ENCODE results near the gene WDR1. TPM values are rescaled to one million over a fixed set of nuclear protein-coding genes. Genes with fewer than 3 reads are reported as not detected.

The WDR1 gene
- total RNA-seq (100 to 1,000 TPM; 409 TPM), polyA plus RNA-seq (377 TPM)

- peaks cover 38% of the 10 kb centered on the region for H3K36me3 ChIP-seq (ENCODE audit: insufficient read depth, low read length)
- DNase-seq, result peak; percentile 88 to 95 (median 91)
- peak within 1 kb of the TSS; percentile 93 to 99 (median 96) for H3K4me3 Mint-ChIP-seq
- POLR2A ChIA-PET, result interaction anchor here (0.6 to 2.3 kb wide), 12 partner anchors 8 to 1355 kb away, joined by 3 to 21 read pairs (median 4); partner anchors contain the start of gene ZNF518B
- H3K36me3 Mint-ChIP-seq, result peaks cover 8 to 46% (median 10%) of the 10 kb centered on the region in 3 donors
- CTCF ChIA-PET, result interaction anchor here (0.7 to 2.5 kb wide), 12 partner anchors 9 to 345 kb away, joined by 3 to 7 read pairs (median 5); no protein-coding TSS in a partner anchor
- H3K27me3 Mint-ChIP-seq, result no peaks in the 10 kb centered on the region
- H3K4me1 ChIP-seq (ENCODE audit: insufficient read depth, low read length), result peaks cover 78% of the 10 kb centered on the region
- peak within 1 kb of the TSS; percentile 96 to 100 (median 98) for H3K27ac Mint-ChIP-seq
- peak within 1 kb of the TSS; percentile 81 for H3K4me3 ChIP-seq (ENCODE audit: low read length)
- no peaks in the 10 kb centered on the region for H3K9me3 Mint-ChIP-seq
- H3K27me3 ChIP-seq (ENCODE audit: insufficient read depth, low read length, poor library complexity, severe bottlenecking), result no peaks in the 10 kb centered on the region
- H3K9me3 ChIP-seq (ENCODE audit: low read length), result no peaks in the 10 kb centered on the region
- H3K27ac ChIP-seq (ENCODE audit: low read depth, low read length), result peak within 1 kb of the TSS; percentile 90
- H3K4me1 Mint-ChIP-seq, result peaks cover 53 to 60% (median 59%) of the 10 kb centered on the region in 3 donors
Measured at GRCh38 chr4:10116569-10117358, at the start of gene WDR1. WDR1 (minus strand) TSS chr4:10116799; CDS start chr4:10116666, 133 bp downstream.

- POLR2A ChIA-PET, result no interaction called here
- H3K27me3 Mint-ChIP-seq, result peaks cover 0 to 3% of the 10 kb centered on the region in 2 donors
Measured at GRCh38 chr4:10164877-10165283, 48.3 kb upstream of the WDR1 start.

GRCh38 chr4:10163296-10163695 is 46.7 kb upstream of the WDR1 start:
- DNase-seq, result no peak
- Mint-ChIP-seq H3K4me1 (peaks cover 21 to 30% (median 30%) of the 10 kb centered on the region in 3 donors), H3K27ac (peak overlapping the region in 1 of 8 donors; percentile 26), H3K27me3 (peaks cover 0 to 3% of the 10 kb centered on the region in 2 donors), H3K36me3 (no peaks in the 10 kb centered on the region), H3K4me3 (no peak overlapping the region), H3K9me3 (no peaks in the 10 kb centered on the region)
- Histone ChIP-seq H3K36me3 (ENCODE audit: insufficient read depth, low read length) (no peaks in the 10 kb centered on the region), H3K27me3 (ENCODE audit: insufficient read depth, low read length, poor library complexity, severe bottlenecking) (no peaks in the 10 kb centered on the region), H3K9me3 (ENCODE audit: low read length) (no peaks in the 10 kb centered on the region), H3K4me3 (ENCODE audit: low read length) (no peak overlapping the region), H3K27ac (ENCODE audit: low read depth, low read length) (no peak overlapping the region), H3K4me1 (ENCODE audit: insufficient read depth, low read length) (peaks cover 26% of the 10 kb centered on the region)
- CTCF ChIA-PET, result no interaction called here
- POLR2A ChIA-PET, result interaction anchor here (1.1 kb wide), 1 partner anchor 46 kb away, joined by 3 read pairs; no protein-coding TSS in a partner anchor

More at GRCh38 chr4:10164877-10165283, 48.3 kb upstream of the WDR1 start:
- Mint-ChIP-seq H3K4me3 (no peak overlapping the region), H3K9me3 (no peaks in the 10 kb centered on the region), H3K27ac (peak overlapping the region in 1 of 8 donors; percentile 33), H3K36me3 (no peaks in the 10 kb centered on the region), H3K4me1 (peaks cover 21 to 30% (median 30%) of the 10 kb centered on the region in 3 donors)
- H3K9me3 ChIP-seq (ENCODE audit: low read length), result no peaks in the 10 kb centered on the region
- H3K27me3 ChIP-seq (ENCODE audit: insufficient read depth, low read length, poor library complexity, severe bottlenecking), result no peaks in the 10 kb centered on the region
- CTCF ChIA-PET, result interaction anchor here (1.1 to 2.1 kb wide), 2 partner anchors 48 to 296 kb away, joined by 3 to 6 read pairs; partner anchors contain the start of gene WDR1
- H3K36me3 ChIP-seq (ENCODE audit: insufficient read depth, low read length), result no peaks in the 10 kb centered on the region
- no peak overlapping the region for H3K27ac ChIP-seq (ENCODE audit: low read depth, low read length)
- no peak for DNase-seq
- H3K4me1 ChIP-seq (ENCODE audit: insufficient read depth, low read length), result peaks cover 23% of the 10 kb centered on the region
- no peak overlapping the region for H3K4me3 ChIP-seq (ENCODE audit: low read length)

- no peak overlapping the region for H3K27ac ChIP-seq (ENCODE audit: low read depth, low read length)
- DNase-seq, result no peak
- no peaks in the 10 kb centered on the region for H3K36me3 Mint-ChIP-seq
- H3K27me3 Mint-ChIP-seq, result peaks cover 0 to under 1% of the 10 kb centered on the region in 2 donors
- CTCF ChIA-PET, result no interaction called here
- H3K9me3 Mint-ChIP-seq, result no peaks in the 10 kb centered on the region
- peak overlapping the region in 1 of 7 donors; percentile 1 for H3K4me3 Mint-ChIP-seq
- no peaks in the 10 kb centered on the region for H3K36me3 ChIP-seq (ENCODE audit: insufficient read depth, low read length)
- no peak overlapping the region for H3K4me3 ChIP-seq (ENCODE audit: low read length)
- H3K4me1 Mint-ChIP-seq, result peaks cover 21 to 35% (median 30%) of the 10 kb centered on the region in 3 donors
- no peaks in the 10 kb centered on the region for H3K27me3 ChIP-seq (ENCODE audit: insufficient read depth, low read length, poor library complexity, severe bottlenecking)
- POLR2A ChIA-PET, result interaction anchor here (1.1 kb wide), 1 partner anchor 45 kb away, joined by 3 read pairs; no protein-coding TSS in a partner anchor
- no peaks in the 10 kb centered on the region for H3K9me3 ChIP-seq (ENCODE audit: low read length)
- peaks cover 31% of the 10 kb centered on the region for H3K4me1 ChIP-seq (ENCODE audit: insufficient read depth, low read length)
- peak overlapping the region in 1 of 8 donors; percentile 78 for H3K27ac Mint-ChIP-seq
Measured at GRCh38 chr4:10162341-10163000, 45.9 kb upstream of the WDR1 start.

- H3K36me3 Mint-ChIP-seq, result no peaks in the 10 kb centered on the region
- H3K27ac ChIP-seq (ENCODE audit: low read depth, low read length), result no peak overlapping the region
- H3K27me3 Mint-ChIP-seq, result no peaks in the 10 kb centered on the region
- H3K27me3 ChIP-seq (ENCODE audit: insufficient read depth, low read length, poor library complexity, severe bottlenecking), result no peaks in the 10 kb centered on the region
- no peaks in the 10 kb centered on the region for H3K9me3 ChIP-seq (ENCODE audit: low read length)
- peak overlapping the region in 5 of 7 donors; percentile 1 to 65 (median 38) for H3K4me3 Mint-ChIP-seq
- ChIA-PET POLR2A (interaction anchor here (1.6 kb wide), 1 partner anchor 45 kb away, joined by 4 read pairs; the partner anchor contains the start of gene WDR1), CTCF (interaction anchor here (0.9 to 5.7 kb wide), 3 partner anchors 10 to 376 kb away, joined by 3 to 42 read pairs (median 10); no protein-coding TSS in a partner anchor)
- peak overlapping the region in 6 of 8 donors; percentile 14 to 82 (median 69) for H3K27ac Mint-ChIP-seq
- H3K4me1 ChIP-seq (ENCODE audit: insufficient read depth, low read length), result peaks cover 32% of the 10 kb centered on the region
- H3K9me3 Mint-ChIP-seq, result no peaks in the 10 kb centered on the region
- peak overlapping the region; percentile 45 for H3K4me3 ChIP-seq (ENCODE audit: low read length)
- H3K36me3 ChIP-seq (ENCODE audit: insufficient read depth, low read length), result no peaks in the 10 kb centered on the region
- peaks cover 21 to 35% (median 30%) of the 10 kb centered on the region in 3 donors for H3K4me1 Mint-ChIP-seq
- peak in 3 of 5 donors; percentile 46 to 61 (median 47) for DNase-seq
Measured at GRCh38 chr4:10161840-10162239, 45.2 kb upstream of the WDR1 start.

GRCh38 chr4:10161146-10161545 is 44.5 kb upstream of the WDR1 start:
- Histone ChIP-seq H3K4me1 (ENCODE audit: insufficient read depth, low read length) (peaks cover 32% of the 10 kb centered on the region), H3K27me3 (ENCODE audit: insufficient read depth, low read length, poor library complexity, severe bottlenecking) (no peaks in the 10 kb centered on the region), H3K4me3 (ENCODE audit: low read length) (peak overlapping the region; percentile 45), H3K36me3 (ENCODE audit: insufficient read depth, low read length) (no peaks in the 10 kb centered on the region), H3K9me3 (ENCODE audit: low read length) (no peaks in the 10 kb centered on the region), H3K27ac (ENCODE audit: low read depth, low read length) (no peak overlapping the region)
- no peak for DNase-seq
- Mint-ChIP-seq H3K9me3 (no peaks in the 10 kb centered on the region), H3K4me3 (no peak overlapping the region), H3K27ac (peak overlapping the region in 4 of 8 donors; percentile 12 to 20 (median 14)), H3K27me3 (no peaks in the 10 kb centered on the region), H3K36me3 (no peaks in the 10 kb centered on the region), H3K4me1 (peaks cover 21 to 35% (median 30%) of the 10 kb centered on the region in 3 donors)
- CTCF ChIA-PET, result interaction anchor here (0.9 to 5.7 kb wide), 6 partner anchors 10 to 376 kb away, joined by 3 to 42 read pairs (median 3); no protein-coding TSS in a partner anchor
- POLR2A ChIA-PET, result interaction anchor here (1.6 kb wide), 1 partner anchor 44 kb away, joined by 4 read pairs; the partner anchor contains the start of gene WDR1

- POLR2A ChIA-PET, result interaction anchor here (1.6 kb wide), 1 partner anchor 43 kb away, joined by 4 read pairs; the partner anchor contains the start of gene WDR1
- no peak overlapping the region for H3K4me3 Mint-ChIP-seq
Measured at GRCh38 chr4:10160281-10160856, 43.8 kb upstream of the WDR1 start.

More at GRCh38 chr4:10160281-10160856, 43.8 kb upstream of the WDR1 start:
- CTCF ChIA-PET, result interaction anchor here (1.0 to 5.7 kb wide), 5 partner anchors 9 to 377 kb away, joined by 3 to 42 read pairs (median 3); no protein-coding TSS in a partner anchor
- H3K27me3 ChIP-seq (ENCODE audit: insufficient read depth, low read length, poor library complexity, severe bottlenecking), result no peaks in the 10 kb centered on the region
- no peak overlapping the region for H3K27ac ChIP-seq (ENCODE audit: low read depth, low read length)
- no peaks in the 10 kb centered on the region for H3K36me3 Mint-ChIP-seq
- peak in 1 of 5 donors; percentile 19 for DNase-seq
- H3K4me1 ChIP-seq (ENCODE audit: insufficient read depth, low read length), result peaks cover 32% of the 10 kb centered on the region
- peaks cover 0 to 3% of the 10 kb centered on the region in 2 donors for H3K27me3 Mint-ChIP-seq
- H3K36me3 ChIP-seq (ENCODE audit: insufficient read depth, low read length), result no peaks in the 10 kb centered on the region
- peaks cover 21 to 35% (median 30%) of the 10 kb centered on the region in 3 donors for H3K4me1 Mint-ChIP-seq
- no peaks in the 10 kb centered on the region for H3K9me3 Mint-ChIP-seq
- H3K27ac Mint-ChIP-seq, result peak overlapping the region in 1 of 8 donors; percentile 16
- no peak overlapping the region for H3K4me3 ChIP-seq (ENCODE audit: low read length)
- no peaks in the 10 kb centered on the region for H3K9me3 ChIP-seq (ENCODE audit: low read length)
